GM08714 (cell line): ENCODE data around the gene CDK3.

Source experiments
- H3K4me3 ChIP-seq: fragments of 200-500 bp; sonication (Bioruptor generic); 2 replicates; pipeline ENCODE4 v1.5.1; 2014; ENCODE audit warnings: mild to moderate bottlenecking, low read length, inconsistent platforms
- ZNF274 ChIP-seq: IDR thresholded peaks from 2 replicates; pipeline ENCODE4 v1.6.1; 2012; ENCODE audit warnings: mild to moderate bottlenecking, low read depth, low read length

The CDK3 gene

GRCh38 chr17:76051561-76051960 is 50.9 kb downstream of the CDK3 start:
- TF ChIP-seq ZNF274 = no peak
- H3K4me3 ChIP-seq = no peak overlapping the region

- no peak for TF ChIP-seq ZNF274
- H3K4me3 ChIP-seq = no peak overlapping the region
These were observed 52.8 kb downstream of the CDK3 start for GRCh38 chr17:76053246-76054111.

DNA sequence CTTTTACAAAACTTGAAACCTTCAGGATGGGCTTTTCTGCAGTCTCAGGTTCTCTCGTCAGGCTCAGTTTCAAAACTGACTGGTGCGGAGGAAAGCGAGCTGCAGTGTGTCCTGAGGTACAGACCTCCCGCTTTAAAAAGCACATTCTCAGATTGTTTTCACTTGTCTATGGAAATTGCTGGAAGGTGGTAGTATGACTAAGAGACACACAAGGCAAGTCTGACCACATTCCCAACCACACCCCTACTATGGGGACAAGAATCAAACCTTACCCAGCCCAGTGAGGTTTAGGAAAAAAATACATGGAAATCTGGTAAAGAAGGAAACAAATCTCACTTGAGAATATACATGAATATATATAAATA is 53.4 kb downstream of the CDK3 start:
- TF ChIP-seq ZNF274 = no peak
- H3K4me3 ChIP-seq = no peak overlapping the region
